MCF 10A (cell line): Measurements from ENCODE around the gene PHLDB3. TPM values are rescaled to one million over a fixed set of nuclear protein-coding genes. Genes with fewer than 3 reads are reported as not detected.

Experiments
- Bru-seq: library from RNA; stranded (reverse); fragments of 400-500 nt; gene quantifications from one replicate; lab custom pipeline; 2021; lab: Mats Ljungman, UMichigan
- BruChase-seq, 2 experiments: library from RNA; stranded (reverse); fragments of 400-500 nt; gene quantifications; one replicate each; lab custom pipeline; 2021; lab: Mats Ljungman, UMichigan
- BruUV-seq: library from RNA; stranded (reverse); fragments of 400-500 nt; replicated peaks from 2 replicates; lab custom pipeline; 2021; lab: Mats Ljungman, UMichigan
- CTCF ChIA-PET: fragments of 300-600 bp; sonication (Branson Sonifier 250); formaldehyde crosslinking; extraction: SDS; loops from one replicate; lab custom pipeline; 2021; ENCODE audit warnings: antibody characterized with exemption, inconsistent platforms; lab: Yijun Ruan, JAX
- POLR2A ChIA-PET: fragments of 300-600, 350-650 bp; sonication (Branson Sonifier 250); formaldehyde crosslinking; extraction: SDS; loops from one replicate; lab custom pipeline; 2020; ENCODE audit warnings: antibody characterized with exemption, inconsistent platforms; lab: Yijun Ruan, JAX
- DNase-seq: peaks from one replicate; pipeline ENCODE4 v3.0.0-alpha.2; 2018; ENCODE audit not compliant: unreplicated experiment
- H3K27ac Mint-ChIP-seq: one replicate; pipeline ENCODE4 v1.8.0; 2022; ENCODE audit warnings: mild to moderate bottlenecking, low read depth, mixed read lengths; ENCODE audit not compliant: unreplicated experiment
- H3K27me3 Mint-ChIP-seq: one replicate; pipeline ENCODE4 v1.8.0; 2022; ENCODE audit warnings: mixed read lengths; ENCODE audit not compliant: insufficient read depth, unreplicated experiment
- H3K36me3 Mint-ChIP-seq: one replicate; pipeline ENCODE4 v1.8.0; 2022; ENCODE audit warnings: mild to moderate bottlenecking, moderate library complexity, mixed read lengths; ENCODE audit not compliant: insufficient read depth, unreplicated experiment
- H3K4me1 Mint-ChIP-seq: one replicate; pipeline ENCODE4 v1.8.0; 2022; ENCODE audit warnings: mixed read lengths; ENCODE audit not compliant: insufficient read depth, unreplicated experiment
- H3K4me3 Mint-ChIP-seq: one replicate; pipeline ENCODE4 v1.8.0; 2022; ENCODE audit warnings: mild to moderate bottlenecking, moderate library complexity, mixed read lengths; ENCODE audit not compliant: unreplicated experiment
- H3K9me3 Mint-ChIP-seq: one replicate; pipeline ENCODE4 v1.8.0; 2022; ENCODE audit warnings: mixed read lengths; ENCODE audit not compliant: unreplicated experiment
- CTCF ChIP-seq: fragments of 200-600 bp; IDR thresholded peaks from one replicate; pipeline ENCODE4 v1.8.0; 2022; ENCODE audit warnings: antibody characterized with exemption, mild to moderate bottlenecking; ENCODE audit not compliant: unreplicated experiment
- intact Hi-C: fragments of 100-400 bp; cut with micrococcal nuclease; formaldehyde crosslinking; loops from 2 replicates; pipeline ENCODE4 v1.14.1; 2022
- long read RNA-seq: library from polyadenylated mRNA; stranded (forward); transcript quantifications from one replicate; pipeline ENCODE4 v2.0.0, GENCODE V29; 2022
- total RNA-seq: library from RNA; stranded (reverse); gene quantifications from 2 replicates; pipeline ENCODE4 v1.2.3, GENCODE V29; 2022

PHLDB3 gene
- total RNA-seq (9.9 and 11.8 TPM in 2 replicates), Bru-seq, nascent RNA (percentile 43 among the genes with signal in this experiment), BruChase-seq, experiment 1, labeled RNA remaining after a 6-hour chase (percentile 50 among the genes with signal in this experiment), BruChase-seq, experiment 2, labeled RNA remaining after a 2-hour chase (percentile 49 among the genes with signal in this experiment)
- long read RNA-seq, partial matches to known transcripts = 0 of 5 reads
- long read RNA-seq, other reads (novel, unspliced or antisense) = 5 of 5 reads

- Mint-ChIP-seq H3K27me3 (no peaks in the 10 kb centered on the region), H3K36me3 (peaks cover 48% of the 10 kb centered on the region), H3K27ac (peak within 1 kb of the TSS; percentile 87), H3K4me1 (peaks cover 11% of the 10 kb centered on the region), H3K9me3 (no peaks in the 10 kb centered on the region), H3K4me3 (peak within 1 kb of the TSS; percentile 90)
- intact Hi-C loops = loop anchor here (1.0 kb wide), 2 partner anchors 39 to 57 kb away; partner anchors contain the start of gene LYPD3
- POLR2A ChIA-PET = interaction anchor here (0.6 to 3.9 kb wide), 19 partner anchors 9 to 482 kb away, joined by 3 to 29 read pairs (median 5); partner anchors contain the start of genes ETHE1, LYPD3 and ZNF575
- DNase-seq = no peak
- no peak for TF ChIP-seq CTCF
- no TSS peak for BruUV-seq
- CTCF ChIA-PET = interaction anchor here (0.7 to 3.4 kb wide), 5 partner anchors 15 to 1093 kb away, joined by 4 to 19 read pairs (median 5); no protein-coding TSS in a partner anchor
These were observed at the start of gene PHLDB3 for GRCh38 chr19:43504426-43505185. PHLDB3 (minus strand) TSS chr19:43504746; CDS start chr19:43504118, 628 bp downstream.

- Mint-ChIP-seq H3K4me3 (no peak overlapping the region), H3K27me3 (no peaks in the 10 kb centered on the region), H3K9me3 (no peaks in the 10 kb centered on the region), H3K4me1 (no peaks in the 10 kb centered on the region), H3K27ac (no peak overlapping the region), H3K36me3 (peaks cover 44% of the 10 kb centered on the region)
- ChIA-PET POLR2A (interaction anchor here (0.5 to 2.1 kb wide), 3 partner anchors 18 to 70 kb away, joined by 3 to 7 read pairs (median 5); partner anchors contain the start of gene ZNF575), CTCF (interaction anchor here (0.5 to 2.4 kb wide), 7 partner anchors 12 to 109 kb away, joined by 3 to 9 read pairs (median 5); no protein-coding TSS in a partner anchor)
- intact Hi-C loops = no loop called here
- TF ChIP-seq CTCF = no peak
- no peak for DNase-seq
- BruUV-seq = no TSS peak
These were observed 49.1 kb upstream of the PHLDB3 start for GRCh38 chr19:43553656-43554055.

- no TSS peak for BruUV-seq
- Mint-ChIP-seq H3K4me1 (no peaks in the 10 kb centered on the region), H3K36me3 (peaks cover 34% of the 10 kb centered on the region), H3K4me3 (no peak overlapping the region), H3K27me3 (no peaks in the 10 kb centered on the region), H3K27ac (no peak overlapping the region), H3K9me3 (no peaks in the 10 kb centered on the region)
- DNase-seq = no peak
- TF ChIP-seq CTCF = no peak
- intact Hi-C loops = no loop called here
- ChIA-PET CTCF (no interaction called here), POLR2A (interaction anchor here (2.1 kb wide), 1 partner anchor 20 kb away, joined by 7 read pairs; the partner anchor contains the start of gene ZNF575)
These were observed 48.1 kb upstream of the PHLDB3 start for GRCh38 chr19:43552616-43553015.

GRCh38 chr19:43552198-43552450 is 47.6 kb upstream of the PHLDB3 start:
- intact Hi-C loops = no loop called here

More at GRCh38 chr19:43552198-43552450, 47.6 kb upstream of the PHLDB3 start:
- Mint-ChIP-seq H3K4me1 (no peaks in the 10 kb centered on the region), H3K36me3 (peaks cover 29% of the 10 kb centered on the region), H3K27ac (no peak overlapping the region), H3K4me3 (no peak overlapping the region), H3K9me3 (no peaks in the 10 kb centered on the region), H3K27me3 (no peaks in the 10 kb centered on the region)
- no peak for DNase-seq
- no TSS peak for BruUV-seq
- ChIA-PET CTCF (interaction anchor here (0.9 kb wide), 1 partner anchor 28 kb away, joined by 3 read pairs; no protein-coding TSS in a partner anchor), POLR2A (interaction anchor here (2.1 kb wide), 1 partner anchor 19 kb away, joined by 7 read pairs; the partner anchor contains the start of gene ZNF575)
- no peak for TF ChIP-seq CTCF
